ENCODE data around the gene OTUD7B.

Gene OTUD7B

GRCh38 chr1:149914545-149914944, 96.0 kb downstream of the OTUD7B start:
- Histone ChIP-seq H2AFZ (ENCODE audit: low read length) (no peak overlapping the region), H3K4me1 (ENCODE audit: low read length) (peaks cover 6% of the 10 kb centered on the region; the same call in 1 of the 2 replicates), H3K4me3 (ENCODE audit: low read length) (no peak overlapping the region), H3K27me3 (replicated peaks; ENCODE audit: insufficient read depth, low read length) (no peaks in the 10 kb centered on the region), H3F3A (ENCODE audit: insufficient read depth, low read length) (no peaks in the 10 kb centered on the region), H3K36me3 (replicated peaks; ENCODE audit: insufficient read depth, low read length) (no peaks in the 10 kb centered on the region), H3K9me3 (replicated peaks; ENCODE audit: insufficient read depth, low read length) (no peaks in the 10 kb centered on the region), H3K9me2 (replicated peaks; ENCODE audit: insufficient read depth, low read length) (no peaks in the 10 kb centered on the region), H3K27ac (ENCODE audit: low read length) (no peak overlapping the region), H4K20me1 (ENCODE audit: insufficient read depth, low read length) (no peaks in the 10 kb centered on the region), H3K9ac (ENCODE audit: low read length) (no peak overlapping the region), H3K4me2 (ENCODE audit: low read depth, low read length) (no peak overlapping the region), H3K79me2 (ENCODE audit: low read length) (no peaks in the 10 kb centered on the region)
- TF ChIP-seq CTCF (IDR thresholded peaks at IDR 0.05; ENCODE audit: low read length), result no peak
- TF ChIP-seq EZH2phosphoT487 (IDR thresholded peaks at IDR 0.05; ENCODE audit: low read length), result no peak
- no peak for TF ChIP-seq EZH2 (optimal IDR thresholded peaks at IDR 0.05; ENCODE audit: low read depth, low read length)
- no peak for DNase-seq

GRCh38 chr1:149906570-149907075, 103.9 kb downstream of the OTUD7B start:
- Histone ChIP-seq H3K9ac (ENCODE audit: low read length) (no peak overlapping the region), H3K27me3 (replicated peaks; ENCODE audit: insufficient read depth, low read length) (0 out of 2 replicates have a peak, but pooled peaks cover 8% of the 10 kb centered on the region), H3K9me3 (replicated peaks; ENCODE audit: insufficient read depth, low read length) (no peaks in the 10 kb centered on the region), H3K4me2 (ENCODE audit: low read depth, low read length) (no peak overlapping the region), H3K27ac (ENCODE audit: low read length) (no peak overlapping the region), H3K4me3 (ENCODE audit: low read length) (no peak overlapping the region), H3K4me1 (ENCODE audit: low read length) (no peaks in the 10 kb centered on the region), H3K79me2 (ENCODE audit: low read length) (no peaks in the 10 kb centered on the region), H3F3A (ENCODE audit: insufficient read depth, low read length) (no peaks in the 10 kb centered on the region), H4K20me1 (ENCODE audit: insufficient read depth, low read length) (no peaks in the 10 kb centered on the region), H3K9me2 (replicated peaks; ENCODE audit: insufficient read depth, low read length) (no peaks in the 10 kb centered on the region), H3K36me3 (replicated peaks; ENCODE audit: insufficient read depth, low read length) (no peaks in the 10 kb centered on the region), H2AFZ (ENCODE audit: low read length) (no peak overlapping the region)
- no peak for TF ChIP-seq EZH2phosphoT487 (IDR thresholded peaks at IDR 0.05; ENCODE audit: low read length)
- no peak for TF ChIP-seq EZH2 (optimal IDR thresholded peaks at IDR 0.05; ENCODE audit: low read depth, low read length)
- TF ChIP-seq CTCF (IDR thresholded peaks at IDR 0.05; ENCODE audit: low read length), result no peak
- DNase-seq, result no peak

GRCh38 chr1:149903836-149904491, 106.6 kb downstream of the OTUD7B start:
- no peak for DNase-seq
- no peaks in the 10 kb centered on the region for H3K36me3 ChIP-seq (replicated peaks; ENCODE audit: insufficient read depth, low read length)
- TF ChIP-seq CTCF (IDR thresholded peaks at IDR 0.05; ENCODE audit: low read length), result no peak
- no peak for TF ChIP-seq EZH2phosphoT487 (IDR thresholded peaks at IDR 0.05; ENCODE audit: low read length)
- TF ChIP-seq EZH2 (optimal IDR thresholded peaks at IDR 0.05; ENCODE audit: low read depth, low read length), result no peak
- H3F3A ChIP-seq (ENCODE audit: insufficient read depth, low read length), result peaks cover 7% of the 10 kb centered on the region
- H3K27ac ChIP-seq (ENCODE audit: low read length), result no peak overlapping the region
- no peaks in the 10 kb centered on the region for H3K9me2 ChIP-seq (replicated peaks; ENCODE audit: insufficient read depth, low read length)
- H3K79me2 ChIP-seq (ENCODE audit: low read length), result peaks cover 4% of the 10 kb centered on the region; the same call in 1 of the 2 replicates
- no peak overlapping the region for H3K4me2 ChIP-seq (ENCODE audit: low read depth, low read length)
- no peak overlapping the region for H3K9ac ChIP-seq (ENCODE audit: low read length)
- H3K9me3 ChIP-seq (replicated peaks; ENCODE audit: insufficient read depth, low read length), result no peaks in the 10 kb centered on the region
- no peak overlapping the region for H3K4me3 ChIP-seq (ENCODE audit: low read length)
- H3K4me1 ChIP-seq (ENCODE audit: low read length), result peaks cover 6% of the 10 kb centered on the region; the same call in 1 of the 2 replicates
- no peaks in the 10 kb centered on the region for H4K20me1 ChIP-seq (ENCODE audit: insufficient read depth, low read length)
- H3K27me3 ChIP-seq (replicated peaks; ENCODE audit: insufficient read depth, low read length), result 0 out of 2 replicates have a peak, but pooled peaks cover 8% of the 10 kb centered on the region
- H2AFZ ChIP-seq (ENCODE audit: low read length), result no peak overlapping the region
